IMR-90 (cell line): Measurements from ENCODE around the gene SIGLEC11. TPM values are rescaled to one million over a fixed set of nuclear protein-coding genes. Genes with fewer than 3 reads are reported as not detected.
"Not testable (repeated sequence)": the region's sequence is repeated elsewhere in the genome, so short reads cannot be mapped to it uniquely, and the experiment has no call there.

Experiments
- ATAC-seq: fragments of 200-7000 bp; cut with Tn5 transposase; 2 replicates; pipeline ENCODE4 v1.9.1; 2020; ENCODE audit warnings: low read depth, mild to moderate bottlenecking, moderate library complexity
- BruUV-seq: library from RNA; stranded (reverse); fragments of 400-500 nt; replicated peaks from 2 replicates; lab custom pipeline; 2021; lab: Mats Ljungman, UMichigan
- CTCF ChIA-PET: fragments of 300-600 bp; formaldehyde crosslinking; extraction: SDS; loops from one replicate; lab custom pipeline; 2021; ENCODE audit warnings: antibody characterized with exemption; lab: Yijun Ruan, JAX
- POLR2A ChIA-PET: fragments of 300-600 bp; sonication (Branson Sonifier 250); formaldehyde crosslinking; loops from one replicate; lab custom pipeline; 2022; ENCODE audit warnings: antibody characterized with exemption; ENCODE audit not compliant: unreplicated experiment; lab: Charles Lee
- DNase-seq: peaks from one replicate; pipeline ENCODE4 v3.0.0; 2013
- H2AFZ ChIP-seq: replicated peaks from 2 replicates; pipeline ENCODE3; 2013; ENCODE audit warnings: low read length, mild to moderate bottlenecking; ENCODE audit not compliant: poor library complexity
- H2AK5ac ChIP-seq: 2 replicates; pipeline ENCODE4 v1.6.1; 2013; ENCODE audit warnings: low read depth, low read length, inconsistent platforms
- H2AK9ac ChIP-seq: replicated peaks from 2 replicates; pipeline ENCODE3; 2013; ENCODE audit warnings: mild to moderate bottlenecking, low read depth, low read length, moderate library complexity; ENCODE audit not compliant: poor library complexity
- H2BK120ac ChIP-seq: 2 replicates; pipeline ENCODE4 v1.6.1; 2013; ENCODE audit warnings: low read depth, low read length, inconsistent platforms
- H2BK15ac ChIP-seq: 3 replicates; pipeline ENCODE4 v1.6.1; 2013; ENCODE audit warnings: low read depth, low read length, inconsistent platforms
- H2BK20ac ChIP-seq: 2 replicates; pipeline ENCODE4 v1.6.1; 2013; ENCODE audit warnings: low read depth, mild to moderate bottlenecking, inconsistent platforms, low read length, moderate library complexity
- H2BK5ac ChIP-seq: 2 replicates; pipeline ENCODE4 v1.6.1; 2013; ENCODE audit warnings: mild to moderate bottlenecking, low read depth, low read length, inconsistent platforms; ENCODE audit not compliant: poor library complexity, severe bottlenecking
- H3K14ac ChIP-seq: replicated peaks from 2 replicates; pipeline ENCODE4 v1.6.1; 2013; ENCODE audit warnings: low read depth, low read length, inconsistent platforms
- H3K18ac ChIP-seq: 2 replicates; pipeline ENCODE4 v1.6.1; 2013; ENCODE audit warnings: low read depth, low read length, control low read depth
- H3K23ac ChIP-seq: 2 replicates; pipeline ENCODE4 v1.6.1; 2013; ENCODE audit warnings: low read depth, low read length, inconsistent platforms
- H3K27ac ChIP-seq: 2 replicates; pipeline ENCODE4 v1.5.1; 2013; ENCODE audit warnings: mild to moderate bottlenecking, control low read depth, low read length; ENCODE audit not compliant: insufficient read depth
- H3K27me3 ChIP-seq: 2 replicates; pipeline ENCODE4 v1.6.1; 2013; ENCODE audit warnings: low read length; ENCODE audit not compliant: control insufficient read depth, insufficient read depth
- H3K36me3 ChIP-seq: 2 replicates; pipeline ENCODE4 v1.6.1; 2013; ENCODE audit warnings: low read length, mixed read lengths; ENCODE audit not compliant: control insufficient read depth, insufficient read depth
- H3K4ac ChIP-seq: 2 replicates; pipeline ENCODE4 v1.6.1; 2013; ENCODE audit warnings: low read depth, low read length, inconsistent platforms
- H3K4me1 ChIP-seq: 2 replicates; pipeline ENCODE4 v1.6.1; 2013; ENCODE audit warnings: low read length, mixed read lengths; ENCODE audit not compliant: control insufficient read depth, insufficient read depth
- H3K4me2 ChIP-seq: 2 replicates; pipeline ENCODE4 v1.6.1; 2013; ENCODE audit warnings: low read depth, mild to moderate bottlenecking, control low read depth, low read length, moderate library complexity
- H3K4me3 ChIP-seq: 2 replicates; pipeline ENCODE4 v1.5.1; 2013; ENCODE audit warnings: low read depth, mild to moderate bottlenecking, control low read depth, low read length, moderate library complexity; ENCODE audit not compliant: insufficient read depth
- H3K56ac ChIP-seq: 2 replicates; pipeline ENCODE4 v1.6.1; 2013; ENCODE audit warnings: low read length, inconsistent platforms; ENCODE audit not compliant: insufficient read depth; ENCODE audit errors: extremely low read depth
- H3K79me1 ChIP-seq, 2 experiments: 2 replicates each; pipeline ENCODE4 v1.6.1; 2013; ENCODE audit warnings: low read length in 2 of 2, inconsistent platforms in 1 of 2, low read depth in 1 of 2
- H3K9ac ChIP-seq: 2 replicates; pipeline ENCODE4 v1.6.1; 2013; ENCODE audit warnings: low read depth, low read length, control low read depth
- H3K9me1 ChIP-seq: 2 replicates; pipeline ENCODE4 v1.6.1; 2013; ENCODE audit warnings: low read length, inconsistent platforms; ENCODE audit not compliant: insufficient read depth
- H3K9me3 ChIP-seq: 2 replicates; pipeline ENCODE4 v1.6.1; 2013; ENCODE audit warnings: low read length; ENCODE audit not compliant: control insufficient read depth, insufficient read depth
- H4K20me1 ChIP-seq: 2 replicates; pipeline ENCODE4 v1.6.1; 2013; ENCODE audit warnings: low read length, inconsistent platforms; ENCODE audit not compliant: insufficient read depth
- H4K5ac ChIP-seq: 2 replicates; pipeline ENCODE4 v1.6.1; 2013; ENCODE audit warnings: mild to moderate bottlenecking, low read depth, low read length, control low read depth
- H4K8ac ChIP-seq, 2 experiments: 2 replicates each; pipeline ENCODE4 v1.6.1; 2013; ENCODE audit warnings: low read depth in 2 of 2, low read length in 2 of 2, control low read depth in 1 of 2, inconsistent platforms in 1 of 2
- H4K91ac ChIP-seq: 2 replicates; pipeline ENCODE4 v1.6.1; 2013; ENCODE audit warnings: low read depth, low read length, inconsistent platforms; ENCODE audit not compliant: insufficient read depth
- WGBS, 2 experiments: methylation state at CpG; one replicate each; pipeline versions ENCODE4 v1.1.5 to v1.1.7; 2013; ENCODE audit warnings: missing lambda C conversion rate in 2 of 2; ENCODE audit not compliant: insufficient read length in 1 of 2; ENCODE audit errors: extremely low coverage in 2 of 2; 5-methylcytosine and 5-hydroxymethylcytosine counted together
- dilution Hi-C: fragments of 300-500 bp; cut with HindIII; formaldehyde crosslinking; loops from one replicate; pipeline ENCODE4 v1.14.3; 2018; ENCODE audit warnings: low sequenced_read_pairs; ENCODE audit not compliant: unreplicated experiment
- in situ Hi-C: fragments of 300-500 bp; cut with MboI; formaldehyde crosslinking; loops from 3 replicates; pipeline ENCODE4 v1.14.3; 2019; ENCODE audit warnings: low sequenced_read_pairs, inconsistent platforms, mixed read lengths
- intact Hi-C: fragments of 100-400 bp; cut with micrococcal nuclease; formaldehyde crosslinking; loops from 2 replicates; pipeline ENCODE4 v1.10.0; 2022
- polyA plus RNA-seq, 3 experiments: library from polyadenylated mRNA; depleted of rRNA; stranded (reverse); fragments of >200 nt; gene quantifications; 2 replicates each; pipeline ENCODE4 v1.2.3, GENCODE V29; 2012; ENCODE audit warnings: low replicate concordance in 1 of 3
- total RNA-seq: library from RNA; depleted of rRNA; stranded (reverse); fragments of >200 nt; gene quantifications from 2 replicates; pipeline ENCODE4 v1.2.3, GENCODE V29; 2012

The SIGLEC11 gene
- total and polyA plus RNA-seq, 2 of the 4 experiments (the other 2 are of a cell fraction): not detected

DNA sequence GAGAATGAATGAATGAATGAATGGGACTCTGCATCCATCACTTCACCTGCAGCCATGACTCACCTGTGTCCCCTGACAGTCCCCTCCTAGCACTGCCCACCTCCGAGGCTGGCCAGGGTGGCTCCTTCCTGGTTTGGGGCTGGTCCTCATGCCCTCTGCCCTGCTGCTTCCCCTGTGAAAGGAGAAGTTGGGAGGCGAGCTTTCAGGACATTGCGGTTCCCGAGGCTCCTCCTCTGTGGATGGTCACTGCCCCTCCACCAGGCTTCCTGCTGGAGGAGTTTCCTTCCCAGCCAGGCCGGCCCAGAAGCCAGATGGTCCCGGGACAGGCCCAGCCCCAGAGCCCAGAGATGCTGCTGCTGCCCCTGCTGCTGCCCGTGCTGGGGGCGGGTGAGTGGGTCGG is 8.4 kb upstream of the SIGLEC11 start:
- not testable (repeated sequence) for H3K4me1 ChIP-seq

More for the DNA sequence above, 8.4 kb upstream of the SIGLEC11 start:
- ATAC-seq, H3K18ac ChIP-seq, H3K56ac ChIP-seq, BruUV-seq, intact Hi-C loops, H4K5ac ChIP-seq, H2BK5ac ChIP-seq, H2AK5ac ChIP-seq, H3K4me2 ChIP-seq, in situ Hi-C loops, H2BK120ac ChIP-seq, H4K91ac ChIP-seq, H3K9ac ChIP-seq, H3K9me1 ChIP-seq, H3K79me1 ChIP-seq, H3K23ac ChIP-seq, H2AK9ac ChIP-seq, H3K9me3 ChIP-seq, dilution Hi-C loops, DNase-seq, H4K8ac ChIP-seq, H2BK20ac ChIP-seq, CTCF ChIA-PET, H3K36me3 ChIP-seq, POLR2A ChIA-PET, H2BK15ac ChIP-seq, H3K14ac ChIP-seq, H3K4me3 ChIP-seq, H2AFZ ChIP-seq, H3K27me3 ChIP-seq, H3K27ac ChIP-seq, H3K4ac ChIP-seq, H4K20me1 ChIP-seq: not testable (repeated sequence)
- no CpG with 5 or more reads among the region's 9 CpGs for WGBS, 2 experiments
